HCT116 (cell line): Measurements from ENCODE around the gene IZUMO4. TPM values are rescaled to one million over a fixed set of nuclear protein-coding genes. Genes with fewer than 3 reads are reported as not detected.

Experiments used
- ATAC-seq: fragments of 200-7000 bp; cut with Tn5 transposase; 2 replicates; pipeline ENCODE4 v1.9.1; 2020; ENCODE audit warnings: mild to moderate bottlenecking, moderate library complexity
- BruUV-seq: library from RNA; stranded (reverse); fragments of 400-500 nt; replicated peaks from 2 replicates; lab custom pipeline; 2021; lab: Mats Ljungman, UMichigan
- CTCF ChIA-PET: fragments of 300-600 bp; sonication (Branson Sonifier 250); formaldehyde crosslinking; loops from one replicate; lab custom pipeline; 2021; ENCODE audit warnings: antibody characterized with exemption; lab: Charles Lee
- POLR2A ChIA-PET: fragments of 300-600, 350-600 bp; sonication (Branson Sonifier 250); formaldehyde crosslinking; loops from one replicate; lab custom pipeline; 2021; ENCODE audit warnings: antibody characterized with exemption; lab: Charles Lee
- RAD21 ChIA-PET, 2 experiments: fragments of 300-600 bp; sonication (Branson Sonifier 250); formaldehyde crosslinking; loops; one replicate each; lab custom pipeline; 2023; ENCODE audit warnings: low total read pairs in 2 of 2; ENCODE audit not compliant: uncharacterized antibody in 2 of 2, unreplicated experiment in 2 of 2, low non-redundant PET in 1 of 2; lab: Charles Lee
- DNase-seq: peaks from one replicate; pipeline ENCODE4 v3.0.0-alpha.2; 2010; ENCODE audit warnings: low read depth, low spot score
- H2AFZ ChIP-seq: fragments of 200-600 bp; shearing (Covaris generic), sonication (generic); 2 replicates; pipeline ENCODE4 v1.6.1; 2017; ENCODE audit warnings: low read depth, mixed run types, mixed read lengths, antibody characterized with exemption, low read length; ENCODE audit not compliant: poor library complexity, severe bottlenecking
- H3K27ac ChIP-seq: 2 replicates; pipeline ENCODE4 v1.5.1; 2012; ENCODE audit warnings: low read depth, low read length
- H3K27me3 ChIP-seq: fragments of 200-600 bp; sonication (generic); 2 replicates; pipeline ENCODE4 v1.6.1; 2016; ENCODE audit warnings: mixed run types, low read length, mixed read lengths; ENCODE audit not compliant: insufficient read depth
- H3K36me3 ChIP-seq, 2 experiments: fragments of 200-500 bp in 1 of 2; fragments of 200-600 bp in 1 of 2; sonication (Bioruptor generic) in 1 of 2; sonication (generic) in 1 of 2; 2 replicates each; pipeline versions ENCODE4 v1.5.1 to v1.6.1; 2014 to 2016; ENCODE audit warnings: low read length in 2 of 2, inconsistent platforms in 1 of 2, mixed read lengths in 1 of 2, mixed run types in 1 of 2; ENCODE audit not compliant: insufficient read depth in 2 of 2, control insufficient read depth in 1 of 2
- H3K4me1 ChIP-seq, 2 experiments: fragments of 200-600 bp in 1 of 2; sonication (generic) in 1 of 2; 2 replicates each; pipeline versions ENCODE4 v1.5.1 to v1.6.1; 2012 to 2017; ENCODE audit warnings: low read length in 2 of 2, inconsistent platforms in 1 of 2, mild to moderate bottlenecking in 1 of 2, mixed read lengths in 1 of 2, mixed run types in 1 of 2, moderate library complexity in 1 of 2; ENCODE audit not compliant: insufficient read depth in 2 of 2, control insufficient read depth in 1 of 2
- H3K4me2 ChIP-seq: fragments of 200-600 bp; sonication (generic); 2 replicates; pipeline ENCODE4 v1.6.1; 2017; ENCODE audit warnings: mixed run types, low read length, mixed read lengths
- H3K4me3 ChIP-seq, 2 experiments: fragments of 200-600 bp in 1 of 2; sonication (generic) in 1 of 2; replicated peaks in 1 of 2; 2 replicates each; pipeline ENCODE4 v1.5.1; 2011 to 2016; ENCODE audit warnings: low read length in 2 of 2, control low read depth in 1 of 2, low read depth in 1 of 2, mild to moderate bottlenecking in 1 of 2, mixed read lengths in 1 of 2, mixed run types in 1 of 2
- H3K79me2 ChIP-seq: fragments of 200-600 bp; sonication (generic); 2 replicates; pipeline ENCODE4 v1.6.1; 2017; ENCODE audit warnings: mild to moderate bottlenecking, mixed run types, low read length, moderate library complexity, mixed read lengths; ENCODE audit not compliant: insufficient read depth
- H3K9ac ChIP-seq: fragments of 200-600 bp; sonication (generic); 2 replicates; pipeline ENCODE4 v1.6.1; 2016; ENCODE audit warnings: low read length, mixed read lengths
- H3K9me2 ChIP-seq: fragments of 200-600 bp; sonication (generic), shearing (Covaris generic); 2 replicates; pipeline ENCODE4 v1.6.1; 2017; ENCODE audit warnings: mixed run types, mild to moderate bottlenecking, moderate library complexity; ENCODE audit not compliant: insufficient read depth
- H3K9me3 ChIP-seq, 2 experiments: fragments of 200-500 bp in 1 of 2; fragments of 200-600 bp in 1 of 2; sonication (Bioruptor generic) in 1 of 2; sonication (generic) in 1 of 2; 2 replicates each; pipeline ENCODE4 v1.6.1; 2014 to 2017; ENCODE audit warnings: low read length in 2 of 2, mixed read lengths in 2 of 2, inconsistent platforms in 1 of 2, low read depth in 1 of 2, mild to moderate bottlenecking in 1 of 2, mixed run types in 1 of 2, moderate library complexity in 1 of 2; ENCODE audit not compliant: control insufficient read depth in 1 of 2, insufficient read depth in 1 of 2
- H4K20me1 ChIP-seq: fragments of 200-600 bp; sonication (generic), shearing (Covaris generic); 2 replicates; pipeline ENCODE4 v1.6.1; 2017; ENCODE audit warnings: mixed run types, mild to moderate bottlenecking, moderate library complexity; ENCODE audit not compliant: insufficient read depth
- ATF3 ChIP-seq: IDR thresholded peaks from 2 replicates; pipeline ENCODE4 v1.6.1; 2012
- EGR1 ChIP-seq: IDR thresholded peaks from 2 replicates; pipeline ENCODE4 v1.6.1; 2012; ENCODE audit warnings: low read depth
- ELF1 ChIP-seq: IDR thresholded peaks from 2 replicates; pipeline ENCODE4 v1.6.1; 2012; ENCODE audit warnings: low read depth, borderline replicate concordance
- FOSL1 ChIP-seq: IDR thresholded peaks from 2 replicates; pipeline ENCODE4 v1.6.1; 2012; ENCODE audit warnings: low read depth
- JUND ChIP-seq: IDR thresholded peaks from 2 replicates; pipeline ENCODE4 v1.6.1; 2012
- POLR2AphosphoS5 ChIP-seq: IDR thresholded peaks from 2 replicates; pipeline ENCODE4 v1.6.1; 2011; ENCODE audit warnings: mild to moderate bottlenecking, low read depth, low read length, moderate library complexity
- REST ChIP-seq: IDR thresholded peaks from 2 replicates; pipeline ENCODE4 v1.6.1; 2012; ENCODE audit warnings: low read depth
- SRF ChIP-seq: IDR thresholded peaks from 2 replicates; pipeline ENCODE4 v1.6.1; 2012; ENCODE audit warnings: low read depth
- ZFX ChIP-seq: fragments of 450-650 bp; IDR thresholded peaks from 2 replicates; pipeline ENCODE4 v1.6.1; 2017
- intact Hi-C: fragments of 100-400 bp; cut with micrococcal nuclease; formaldehyde crosslinking; loops from 2 replicates; pipeline ENCODE4 v1.10.0; 2022
- total RNA-seq: library from RNA; stranded (reverse); gene quantifications from one replicate; pipeline ENCODE4 v1.2.1, GENCODE V29; 2021; ENCODE audit not compliant: unreplicated experiment

The IZUMO4 gene
- total RNA-seq, 1 experiment from 2014 or later = 6.1 TPM

DNA sequence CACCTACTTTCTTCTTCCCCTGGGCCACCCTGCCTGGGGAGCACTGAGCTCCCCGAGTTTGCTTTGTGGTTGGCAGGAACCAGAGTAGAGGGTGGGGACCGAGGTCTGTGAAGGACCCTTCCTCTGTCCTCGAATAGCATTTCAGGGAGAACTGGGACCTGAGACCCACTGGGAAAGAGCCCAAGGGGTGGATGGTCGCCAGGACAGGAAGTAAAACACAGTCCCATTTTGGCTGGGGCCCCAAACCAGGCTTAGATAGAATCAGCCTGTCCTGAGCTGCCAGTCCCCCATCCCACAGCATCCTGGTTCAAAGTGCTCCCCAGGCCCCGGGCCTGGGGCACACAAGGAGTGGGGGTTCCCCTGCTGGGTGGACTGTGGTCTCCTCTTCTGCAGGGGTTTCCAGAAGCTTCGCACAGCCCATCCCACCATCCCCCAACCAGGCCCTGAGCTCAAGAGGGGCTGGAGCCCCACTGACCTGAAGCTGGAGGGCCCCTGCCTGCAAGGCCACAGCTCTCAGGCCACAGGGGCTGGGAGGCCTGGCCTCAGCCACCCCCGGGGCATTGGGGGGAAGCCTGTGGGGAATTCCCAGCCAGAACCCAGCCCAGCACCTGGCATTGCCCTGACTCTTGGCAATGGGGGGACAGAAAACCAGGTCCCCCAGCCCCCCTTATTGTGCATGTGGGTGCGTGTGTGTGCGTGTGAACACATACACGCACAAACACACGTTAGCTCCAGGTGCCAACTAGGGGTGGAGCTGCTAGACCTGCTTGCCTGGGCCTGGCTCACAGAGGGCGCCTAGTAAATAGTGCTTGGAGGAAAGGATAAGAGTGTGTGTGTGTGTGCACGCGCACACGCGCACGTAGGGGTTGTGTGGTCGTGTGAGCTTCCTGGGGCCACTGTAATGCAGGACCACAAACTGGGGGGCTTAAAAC is 44.7 kb upstream of the IZUMO4 start:
- DNase-seq (no peak), ATAC-seq (no peak)
- peaks cover 37% of the 10 kb centered on the region for H3K79me2 ChIP-seq
- ChIA-PET POLR2A (interaction anchor here (0.6 to 4.3 kb wide), 8 partner anchors 8 to 466 kb away, joined by 3 to 39 read pairs (median 10); no protein-coding TSS in a partner anchor), CTCF (interaction anchor here (0.9 to 3.0 kb wide), 2 partner anchors 18 to 32 kb away, joined by 3 to 8 read pairs; no protein-coding TSS in a partner anchor), RAD21 (no interaction called here)
- H3K27me3 ChIP-seq = no peaks in the 10 kb centered on the region
- H3K9ac ChIP-seq = peak overlapping the region; percentile 57
- no peak overlapping the region for H2AFZ ChIP-seq
- no peaks in the 10 kb centered on the region for H3K36me3 ChIP-seq
- H3K9me3 ChIP-seq = no peaks in the 10 kb centered on the region
- H3K4me3 ChIP-seq = peak overlapping the region; percentile 35 to 92
- peaks cover 71 to 89% of the 10 kb centered on the region in 2 experiments for H3K4me1 ChIP-seq
- TF ChIP-seq ELF1 (no peak), ZFX (no peak), SRF (no peak), ATF3 (no peak), FOSL1 (no peak)
- H3K4me2 ChIP-seq = peak overlapping the region; percentile 79
- intact Hi-C loops = no loop called here
- H4K20me1 ChIP-seq = peaks cover 5% of the 10 kb centered on the region; the same call in 1 of the 2 replicates
- peak overlapping the region; percentile 85 for H3K27ac ChIP-seq
- no peaks in the 10 kb centered on the region for H3K9me2 ChIP-seq
- BruUV-seq = no TSS peak

GRCh38 chr19:2053601-2054389 is 42.9 kb upstream of the IZUMO4 start:
- POLR2A ChIA-PET = interaction anchor here (1.2 to 4.2 kb wide), 5 partner anchors 9 to 26 kb away, joined by 3 to 39 read pairs (median 6); no protein-coding TSS in a partner anchor
- H3K79me2 ChIP-seq = peaks cover 20% of the 10 kb centered on the region

More at GRCh38 chr19:2053601-2054389, 42.9 kb upstream of the IZUMO4 start:
- H2AFZ ChIP-seq = peak overlapping the region; percentile 61
- peak; percentile 23 for ATAC-seq
- no peak for TF ChIP-seq EGR1
- TF ChIP-seq REST = no peak
- peak; percentile 15; the same call in 1 of the 2 replicates for TF ChIP-seq POLR2AphosphoS5
- TF ChIP-seq JUND = no peak
- ChIA-PET RAD21 (no interaction called here), CTCF (interaction anchor here (1.5 to 3.0 kb wide), 2 partner anchors 16 to 24 kb away, joined by 3 to 8 read pairs; no protein-coding TSS in a partner anchor)
- no peak overlapping the region; a peak in 1 of 4 replicates for H3K4me3 ChIP-seq
- H3K36me3 ChIP-seq = no peaks in the 10 kb centered on the region
- no peaks in the 10 kb centered on the region for H3K9me2 ChIP-seq
- H3K9me3 ChIP-seq = no peaks in the 10 kb centered on the region
- H3K4me1 ChIP-seq = peaks cover 71 to 89% of the 10 kb centered on the region in 2 experiments
- no peaks in the 10 kb centered on the region for H4K20me1 ChIP-seq
- H3K27ac ChIP-seq = peak overlapping the region; percentile 84
- no TSS peak for BruUV-seq
- intact Hi-C loops = no loop called here
- no peaks in the 10 kb centered on the region for H3K27me3 ChIP-seq
- H3K4me2 ChIP-seq = peak overlapping the region; percentile 81
- peak overlapping the region; percentile 50 for H3K9ac ChIP-seq
- no peak for DNase-seq
